ENCODE measurements around the gene UGT2B11.
"Not testable (repeated sequence)": the region's sequence is repeated elsewhere in the genome, so short reads cannot be mapped to it uniquely, and the experiment has no call there.

GRCh38 chr4:69250884-69251283 is 36.3 kb upstream of the UGT2B11 start:
- TF ChIP-seq CTCF, EP300, POLR2A (IDR thresholded peaks at IDR 0.05): not testable (repeated sequence)

Data from ovary (tissue), 3 donors.